ENCODE results near the gene ACAA2.

ACAA2 gene

DNA sequence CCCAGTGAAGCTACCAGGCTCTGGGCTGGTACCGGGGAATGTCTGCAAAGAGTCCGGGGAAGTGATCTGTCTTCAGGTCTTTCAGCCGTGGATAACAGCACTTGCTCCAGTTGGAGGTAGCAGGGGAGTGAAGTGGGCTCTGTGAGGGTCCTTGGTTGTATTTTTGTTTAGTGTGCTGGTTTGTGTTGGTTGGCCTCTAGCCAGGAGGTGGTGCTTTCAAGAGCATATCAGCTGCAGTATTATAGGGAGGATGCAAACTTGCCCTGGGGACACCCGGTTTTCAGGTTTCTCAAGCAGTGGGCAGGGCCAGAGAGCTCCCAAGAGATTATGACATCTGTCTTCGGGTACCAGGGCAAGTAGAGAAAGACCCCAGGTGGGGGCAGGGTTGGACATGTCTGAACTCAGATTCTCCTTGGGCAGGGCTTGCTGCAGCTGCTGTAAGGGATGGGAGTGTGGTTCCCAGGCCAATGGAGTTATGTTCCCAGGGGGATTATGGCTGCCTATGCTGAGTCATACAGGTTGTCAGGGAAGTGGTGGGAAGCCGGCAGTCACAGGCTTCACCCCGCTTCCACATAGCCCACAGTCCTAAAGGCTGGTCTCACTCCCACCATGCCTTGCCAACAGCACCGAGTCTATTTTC, 34.4 kb downstream of the ACAA2 start:
- no peak for FAIRE-seq
- no peak for DNase-seq (ENCODE audit: extremely low spot score, insufficient read length, low read depth)

DNA sequence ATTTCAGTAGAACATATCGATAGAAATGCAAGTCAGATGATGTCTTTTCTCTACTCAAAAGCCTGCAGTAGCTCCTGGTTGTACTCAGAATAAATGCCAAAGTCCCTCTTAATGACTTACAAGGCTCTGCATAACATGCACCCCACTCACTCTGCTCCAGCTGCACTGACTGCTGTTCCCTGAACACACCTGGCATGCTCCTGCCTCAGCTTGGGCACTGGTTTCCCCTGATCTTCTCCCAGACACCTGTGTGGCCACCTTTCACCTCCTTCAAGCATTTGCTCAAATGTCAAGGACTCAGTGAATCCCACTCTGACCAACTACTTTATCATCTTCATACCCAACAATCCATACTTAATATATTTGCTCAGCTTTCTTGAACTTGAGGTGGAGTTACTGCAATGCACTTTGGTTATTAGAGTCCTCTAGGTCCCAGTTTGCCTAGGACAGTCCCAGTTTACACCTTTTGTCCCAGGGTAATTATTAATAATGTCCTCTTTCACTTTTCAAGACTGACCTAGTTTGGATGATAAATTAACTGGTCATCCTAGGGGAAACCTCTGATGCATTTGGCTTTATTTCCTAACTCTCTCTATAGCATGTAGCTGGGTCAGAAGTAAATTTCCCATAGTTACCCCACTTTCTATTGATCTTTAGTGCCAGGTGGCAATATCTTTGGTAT, 44.1 kb downstream of the ACAA2 start:
- no peak for DNase-seq (ENCODE audit: extremely low spot score, insufficient read length, low read depth)
- FAIRE-seq, result no peak

GRCh38 chr18:49768051-49768391, 45.3 kb downstream of the ACAA2 start:
- no peak for FAIRE-seq
- DNase-seq (ENCODE audit: extremely low spot score, insufficient read length, low read depth), result no peak

DNA sequence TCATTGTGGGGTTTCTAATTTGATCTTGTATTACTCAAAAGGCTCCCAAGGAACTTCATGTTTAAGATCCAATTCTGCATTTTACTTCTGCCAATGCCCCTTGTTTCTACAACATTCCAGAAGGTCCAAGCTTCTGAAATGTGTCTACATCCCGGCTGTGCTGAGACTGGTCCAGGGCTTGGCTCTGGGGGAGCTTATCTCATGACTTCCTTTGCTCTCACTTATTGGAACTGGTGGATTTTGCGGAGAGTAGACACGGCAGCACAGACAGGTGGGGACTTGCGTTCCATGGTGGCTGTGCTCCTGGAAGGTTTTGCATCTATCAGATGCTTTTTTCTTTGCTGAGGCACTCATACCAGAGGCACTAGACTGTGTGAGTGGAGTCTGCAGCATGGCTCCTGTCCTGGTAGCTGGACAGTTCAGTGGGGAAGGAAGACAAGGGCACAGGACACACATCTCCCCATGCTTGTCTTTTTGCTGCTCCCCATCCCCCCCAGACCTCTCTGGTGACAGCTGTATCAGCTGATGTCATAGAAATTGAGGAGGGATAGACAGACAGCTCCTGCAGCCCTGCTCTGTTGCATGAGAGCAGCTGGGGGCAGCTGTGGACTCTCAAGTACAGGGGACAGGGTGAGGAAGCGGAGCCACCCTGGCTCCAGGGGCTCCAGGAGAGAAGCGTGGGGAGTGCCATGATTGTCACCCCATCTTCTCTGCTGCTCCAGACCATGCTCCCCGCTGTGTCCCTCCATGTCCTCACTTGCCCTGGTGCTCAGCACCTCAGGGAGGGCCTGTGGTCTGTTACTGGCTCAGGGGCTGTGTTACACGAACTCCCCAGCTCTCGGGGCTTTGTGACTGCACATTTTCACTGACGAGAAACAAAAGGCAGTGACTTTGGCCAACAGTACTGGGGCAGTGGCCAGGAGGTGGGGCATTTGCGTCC, 46.0 kb downstream of the ACAA2 start:
- no peak for DNase-seq (ENCODE audit: extremely low spot score, insufficient read length, low read depth)

GRCh38 chr18:49766646-49767045, 46.7 kb downstream of the ACAA2 start:
- FAIRE-seq (no peak), DNase-seq (ENCODE audit: extremely low spot score, insufficient read length, low read depth) (no peak)

More for the DNA sequence above, 46.0 kb downstream of the ACAA2 start:
- FAIRE-seq, result no peak

- DNase-seq (ENCODE audit: extremely low spot score, insufficient read length, low read depth) (no peak), FAIRE-seq (no peak)
Measured at GRCh38 chr18:49764032-49764431, 49.3 kb downstream of the ACAA2 start.

GRCh38 chr18:49763590-49763989, 49.7 kb downstream of the ACAA2 start:
- DNase-seq (ENCODE audit: extremely low spot score, insufficient read length, low read depth), result no peak
- FAIRE-seq, result no peak

- no peak for FAIRE-seq
Measured at GRCh38 chr18:49762191-49763077, 50.9 kb downstream of the ACAA2 start.

GRCh38 chr18:49761771-49762170, 51.6 kb downstream of the ACAA2 start:
- FAIRE-seq, result no peak
- no peak for DNase-seq (ENCODE audit: extremely low spot score, insufficient read length, low read depth)

More at GRCh38 chr18:49762191-49763077, 50.9 kb downstream of the ACAA2 start:
- DNase-seq (ENCODE audit: extremely low spot score, insufficient read length, low read depth), result no peak

DNA sequence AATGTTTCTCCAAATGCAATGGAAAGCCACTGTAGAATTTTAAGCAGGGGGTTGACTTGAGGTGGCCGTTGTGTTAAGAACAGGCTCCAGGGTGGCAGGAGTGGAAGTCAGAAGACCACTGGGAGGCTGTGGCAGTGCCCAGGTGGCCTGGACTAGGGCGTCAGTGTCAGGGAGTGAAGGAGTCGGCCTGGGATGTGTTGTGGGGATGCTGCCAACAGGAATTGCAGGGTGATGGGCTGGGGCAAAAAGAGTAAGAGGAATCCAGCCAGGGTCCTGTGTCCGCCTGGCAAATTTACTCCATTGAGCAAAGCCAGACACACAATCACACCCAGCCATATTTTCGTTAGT, 55.1 kb downstream of the ACAA2 start:
- no peak for FAIRE-seq
- no peak for DNase-seq (ENCODE audit: extremely low spot score, insufficient read length, low read depth)

GRCh38 chr18:49757513-49758262, 55.6 kb downstream of the ACAA2 start:
- DNase-seq (ENCODE audit: extremely low spot score, insufficient read length, low read depth) (peak; percentile 28), FAIRE-seq (no peak)

GRCh38 chr18:49756671-49757362, 56.5 kb downstream of the ACAA2 start:
- DNase-seq (ENCODE audit: extremely low spot score, insufficient read length, low read depth), result no peak
- no peak for FAIRE-seq

- FAIRE-seq, result no peak
- DNase-seq (ENCODE audit: extremely low spot score, insufficient read length, low read depth), result no peak
Measured at GRCh38 chr18:49756135-49756534, 57.2 kb downstream of the ACAA2 start.

- FAIRE-seq (no peak), DNase-seq (ENCODE audit: extremely low spot score, insufficient read length, low read depth) (no peak)
Measured at GRCh38 chr18:49755489-49755888, 57.8 kb downstream of the ACAA2 start.

DNA sequence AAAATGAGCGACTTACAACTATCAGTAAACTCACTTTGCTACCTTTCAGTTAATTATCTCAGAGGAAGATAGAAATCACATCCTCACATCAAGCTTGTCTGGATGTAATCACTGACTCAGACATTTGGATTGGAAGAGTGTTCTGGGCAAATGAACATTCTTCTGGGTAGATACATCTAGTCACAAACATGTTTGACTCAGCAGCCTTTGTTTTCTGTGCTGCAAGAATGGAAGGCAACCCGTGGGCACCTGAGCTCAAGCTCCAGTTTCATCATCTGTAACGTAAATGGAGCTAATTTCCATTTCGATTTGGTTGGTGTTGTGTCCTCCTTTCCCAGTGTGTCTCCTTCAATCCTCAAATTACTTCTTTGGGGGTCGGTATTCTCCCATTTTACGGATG, 58.5 kb downstream of the ACAA2 start:
- no peak for FAIRE-seq
- no peak for DNase-seq (ENCODE audit: extremely low spot score, insufficient read length, low read depth)

DNA sequence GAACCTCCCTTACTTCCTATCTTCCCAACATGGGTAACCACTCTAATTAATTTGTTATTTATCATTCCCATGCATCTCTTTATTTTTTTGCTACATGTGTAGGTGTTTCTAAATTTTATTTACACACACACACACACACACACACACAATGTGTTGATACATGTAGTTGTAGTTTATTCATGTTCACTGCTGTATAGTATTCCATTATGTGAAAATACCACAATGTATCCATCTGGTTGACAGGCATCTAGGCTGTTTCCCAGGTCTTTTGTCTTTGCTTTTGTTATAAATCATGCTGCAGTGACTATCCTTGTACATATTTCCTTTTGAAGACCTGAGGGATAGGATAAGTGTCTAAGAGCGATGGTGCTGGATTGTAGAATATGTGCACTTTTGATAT, 59.7 kb downstream of the ACAA2 start:
- DNase-seq (ENCODE audit: extremely low spot score, insufficient read length, low read depth), result no peak
- FAIRE-seq, result no peak

GRCh38 chr18:49752095-49752457, 61.3 kb downstream of the ACAA2 start:
- DNase-seq (ENCODE audit: extremely low spot score, insufficient read length, low read depth), result no peak
- no peak for FAIRE-seq

- DNase-seq (ENCODE audit: extremely low spot score, insufficient read length, low read depth), result no peak
- no peak for FAIRE-seq
Measured at GRCh38 chr18:49751427-49752094, 61.8 kb downstream of the ACAA2 start.

Data from GM18507 (cell line).